IMR-90 (cell line): ENCODE measurements around the gene SLC25A6. TPM values are rescaled to one million over a fixed set of nuclear protein-coding genes. Genes with fewer than 3 reads are reported as not detected.
A peak's percentile ranks its signal among the peaks of the same experiment; 100 is the strongest.

Source experiments
- ATAC-seq: fragments of 200-7000 bp; cut with Tn5 transposase; 2 replicates; pipeline ENCODE4 v1.9.1; 2020; ENCODE audit warnings: low read depth, mild to moderate bottlenecking, moderate library complexity
- BruUV-seq: library from RNA; stranded (reverse); fragments of 400-500 nt; replicated peaks from 2 replicates; lab custom pipeline; 2021; lab: Mats Ljungman, UMichigan
- CTCF ChIA-PET: fragments of 300-600 bp; formaldehyde crosslinking; extraction: SDS; loops from one replicate; lab custom pipeline; 2021; ENCODE audit warnings: antibody characterized with exemption; lab: Yijun Ruan, JAX
- POLR2A ChIA-PET: fragments of 300-600 bp; sonication (Branson Sonifier 250); formaldehyde crosslinking; loops from one replicate; lab custom pipeline; 2022; ENCODE audit warnings: antibody characterized with exemption; ENCODE audit not compliant: unreplicated experiment; lab: Charles Lee
- DNase-seq: peaks from one replicate; pipeline ENCODE4 v3.0.0; 2013
- H2AFZ ChIP-seq: replicated peaks from 2 replicates; pipeline ENCODE3; 2013; ENCODE audit warnings: low read length, mild to moderate bottlenecking; ENCODE audit not compliant: poor library complexity
- H2AK5ac ChIP-seq: 2 replicates; pipeline ENCODE4 v1.6.1; 2013; ENCODE audit warnings: low read depth, low read length, inconsistent platforms
- H2AK9ac ChIP-seq: replicated peaks from 2 replicates; pipeline ENCODE3; 2013; ENCODE audit warnings: mild to moderate bottlenecking, low read depth, low read length, moderate library complexity; ENCODE audit not compliant: poor library complexity
- H2BK120ac ChIP-seq: 2 replicates; pipeline ENCODE4 v1.6.1; 2013; ENCODE audit warnings: low read depth, low read length, inconsistent platforms
- H2BK15ac ChIP-seq: 3 replicates; pipeline ENCODE4 v1.6.1; 2013; ENCODE audit warnings: low read depth, low read length, inconsistent platforms
- H2BK20ac ChIP-seq: 2 replicates; pipeline ENCODE4 v1.6.1; 2013; ENCODE audit warnings: low read depth, mild to moderate bottlenecking, inconsistent platforms, low read length, moderate library complexity
- H2BK5ac ChIP-seq: 2 replicates; pipeline ENCODE4 v1.6.1; 2013; ENCODE audit warnings: mild to moderate bottlenecking, low read depth, low read length, inconsistent platforms; ENCODE audit not compliant: poor library complexity, severe bottlenecking
- H3K14ac ChIP-seq: replicated peaks from 2 replicates; pipeline ENCODE4 v1.6.1; 2013; ENCODE audit warnings: low read depth, low read length, inconsistent platforms
- H3K18ac ChIP-seq: 2 replicates; pipeline ENCODE4 v1.6.1; 2013; ENCODE audit warnings: low read depth, low read length, control low read depth
- H3K23ac ChIP-seq: 2 replicates; pipeline ENCODE4 v1.6.1; 2013; ENCODE audit warnings: low read depth, low read length, inconsistent platforms
- H3K27ac ChIP-seq: 2 replicates; pipeline ENCODE4 v1.5.1; 2013; ENCODE audit warnings: mild to moderate bottlenecking, control low read depth, low read length; ENCODE audit not compliant: insufficient read depth
- H3K27me3 ChIP-seq: 2 replicates; pipeline ENCODE4 v1.6.1; 2013; ENCODE audit warnings: low read length; ENCODE audit not compliant: control insufficient read depth, insufficient read depth
- H3K36me3 ChIP-seq: 2 replicates; pipeline ENCODE4 v1.6.1; 2013; ENCODE audit warnings: low read length, mixed read lengths; ENCODE audit not compliant: control insufficient read depth, insufficient read depth
- H3K4ac ChIP-seq: 2 replicates; pipeline ENCODE4 v1.6.1; 2013; ENCODE audit warnings: low read depth, low read length, inconsistent platforms
- H3K4me1 ChIP-seq: 2 replicates; pipeline ENCODE4 v1.6.1; 2013; ENCODE audit warnings: low read length, mixed read lengths; ENCODE audit not compliant: control insufficient read depth, insufficient read depth
- H3K4me2 ChIP-seq: 2 replicates; pipeline ENCODE4 v1.6.1; 2013; ENCODE audit warnings: low read depth, mild to moderate bottlenecking, control low read depth, low read length, moderate library complexity
- H3K4me3 ChIP-seq: 2 replicates; pipeline ENCODE4 v1.5.1; 2013; ENCODE audit warnings: low read depth, mild to moderate bottlenecking, control low read depth, low read length, moderate library complexity; ENCODE audit not compliant: insufficient read depth
- H3K56ac ChIP-seq: 2 replicates; pipeline ENCODE4 v1.6.1; 2013; ENCODE audit warnings: low read length, inconsistent platforms; ENCODE audit not compliant: insufficient read depth; ENCODE audit errors: extremely low read depth
- H3K79me1 ChIP-seq, 2 experiments: 2 replicates each; pipeline ENCODE4 v1.6.1; 2013; ENCODE audit warnings: low read length in 2 of 2, inconsistent platforms in 1 of 2, low read depth in 1 of 2
- H3K9ac ChIP-seq: 2 replicates; pipeline ENCODE4 v1.6.1; 2013; ENCODE audit warnings: low read depth, low read length, control low read depth
- H3K9me1 ChIP-seq: 2 replicates; pipeline ENCODE4 v1.6.1; 2013; ENCODE audit warnings: low read length, inconsistent platforms; ENCODE audit not compliant: insufficient read depth
- H3K9me3 ChIP-seq: 2 replicates; pipeline ENCODE4 v1.6.1; 2013; ENCODE audit warnings: low read length; ENCODE audit not compliant: control insufficient read depth, insufficient read depth
- H4K20me1 ChIP-seq: 2 replicates; pipeline ENCODE4 v1.6.1; 2013; ENCODE audit warnings: low read length, inconsistent platforms; ENCODE audit not compliant: insufficient read depth
- H4K5ac ChIP-seq: 2 replicates; pipeline ENCODE4 v1.6.1; 2013; ENCODE audit warnings: mild to moderate bottlenecking, low read depth, low read length, control low read depth
- H4K8ac ChIP-seq, 2 experiments: 2 replicates each; pipeline ENCODE4 v1.6.1; 2013; ENCODE audit warnings: low read depth in 2 of 2, low read length in 2 of 2, control low read depth in 1 of 2, inconsistent platforms in 1 of 2
- H4K91ac ChIP-seq: 2 replicates; pipeline ENCODE4 v1.6.1; 2013; ENCODE audit warnings: low read depth, low read length, inconsistent platforms; ENCODE audit not compliant: insufficient read depth
- BHLHE40 ChIP-seq: fragments of 150-350 bp; IDR thresholded peaks from 2 replicates; pipeline ENCODE4 v1.6.1; 2016; ENCODE audit warnings: mild to moderate bottlenecking, low read depth, low read length
- CEBPB ChIP-seq: IDR thresholded peaks from 2 replicates; pipeline ENCODE4 v1.6.1; 2012; ENCODE audit warnings: low read depth, low read length, improper control_type of control experiment
- CHD1 ChIP-seq: IDR thresholded peaks from 2 replicates; pipeline ENCODE4 v1.6.1; 2012; ENCODE audit warnings: low read depth, low read length, improper control_type of control experiment
- CTCF ChIP-seq: conservative IDR thresholded peaks from 2 replicates; pipeline ENCODE4 v1.5.1; 2012; ENCODE audit warnings: mild to moderate bottlenecking, low read depth, low read length, improper control_type of control experiment
- FOS ChIP-seq: fragments of 150-350 bp; IDR thresholded peaks from 2 replicates; pipeline ENCODE4 v1.6.1; 2016; ENCODE audit warnings: low read depth, low read length
- MAFK ChIP-seq: IDR thresholded peaks from 2 replicates; pipeline ENCODE4 v1.6.1; 2012; ENCODE audit warnings: low read depth, low read length, improper control_type of control experiment
- MAZ ChIP-seq: IDR thresholded peaks from 2 replicates; pipeline ENCODE4 v1.6.1; 2012; ENCODE audit warnings: low read depth, mild to moderate bottlenecking, low read length, improper control_type of control experiment, moderate library complexity, borderline replicate concordance
- MXI1 ChIP-seq: IDR thresholded peaks from 2 replicates; pipeline ENCODE4 v1.6.1; 2012; ENCODE audit warnings: low read depth, mild to moderate bottlenecking, low read length, moderate library complexity, borderline replicate concordance
- NFE2L2 ChIP-seq: fragments of 150-350 bp; IDR thresholded peaks from 2 replicates; pipeline ENCODE4 v1.6.1; 2016; ENCODE audit warnings: low read depth, mild to moderate bottlenecking, low read length
- POLR2A ChIP-seq: IDR thresholded peaks from 2 replicates; pipeline ENCODE4 v1.6.1; 2012; ENCODE audit warnings: mild to moderate bottlenecking, low read depth, low read length
- RAD21 ChIP-seq: IDR thresholded peaks from 2 replicates; pipeline ENCODE4 v1.6.1; 2012; ENCODE audit warnings: low read length, improper control_type of control experiment
- RCOR1 ChIP-seq: IDR thresholded peaks from 2 replicates; pipeline ENCODE4 v1.6.1; 2012; ENCODE audit warnings: mild to moderate bottlenecking, low read length, improper control_type of control experiment; ENCODE audit not compliant: insufficient replicate concordance
- RFX5 ChIP-seq: IDR thresholded peaks from 2 replicates; pipeline ENCODE4 v1.8.0; 2012; ENCODE audit warnings: low read depth, mild to moderate bottlenecking, low read length, moderate library complexity
- SMC3 ChIP-seq: fragments of 150-350 bp; IDR thresholded peaks from 2 replicates; pipeline ENCODE4 v1.6.1; 2016; ENCODE audit warnings: low read depth, mild to moderate bottlenecking, antibody characterized with exemption, low read length, moderate library complexity
- WGBS, 2 experiments: methylation state at CpG; one replicate each; pipeline versions ENCODE4 v1.1.5 to v1.1.7; 2013; ENCODE audit warnings: missing lambda C conversion rate in 2 of 2; ENCODE audit not compliant: insufficient read length in 1 of 2; ENCODE audit errors: extremely low coverage in 2 of 2; 5-methylcytosine and 5-hydroxymethylcytosine counted together
- dilution Hi-C: fragments of 300-500 bp; cut with HindIII; formaldehyde crosslinking; loops from one replicate; pipeline ENCODE4 v1.14.3; 2018; ENCODE audit warnings: low sequenced_read_pairs; ENCODE audit not compliant: unreplicated experiment
- in situ Hi-C: fragments of 300-500 bp; cut with MboI; formaldehyde crosslinking; loops from 3 replicates; pipeline ENCODE4 v1.14.3; 2019; ENCODE audit warnings: low sequenced_read_pairs, inconsistent platforms, mixed read lengths
- intact Hi-C: fragments of 100-400 bp; cut with micrococcal nuclease; formaldehyde crosslinking; loops from 2 replicates; pipeline ENCODE4 v1.10.0; 2022
- polyA plus RNA-seq, 3 experiments: library from polyadenylated mRNA; depleted of rRNA; stranded (reverse); fragments of >200 nt; gene quantifications; 2 replicates each; pipeline ENCODE4 v1.2.3, GENCODE V29; 2012; ENCODE audit warnings: low replicate concordance in 1 of 3
- total RNA-seq: library from RNA; depleted of rRNA; stranded (reverse); fragments of >200 nt; gene quantifications from 2 replicates; pipeline ENCODE4 v1.2.3, GENCODE V29; 2012
- TF ChIP-seq, protein P1 (sequence below): fragments of 150-350 bp; IDR thresholded peaks from 2 replicates; pipeline ENCODE4 v1.6.1; 2017; ENCODE audit warnings: mild to moderate bottlenecking, antibody characterized with exemption, low read length, low read depth
- TF ChIP-seq, protein P2 (sequence below): fragments of 150-350 bp; IDR thresholded peaks from 2 replicates; pipeline ENCODE4 v1.6.1; 2016; ENCODE audit warnings: low read depth, mild to moderate bottlenecking, low read length, moderate library complexity, borderline replicate concordance

The SLC25A6 gene
- total and polyA plus RNA-seq, 2 of the 4 experiments (the other 2 are of a cell fraction), result 166 to 565 TPM

DNA sequence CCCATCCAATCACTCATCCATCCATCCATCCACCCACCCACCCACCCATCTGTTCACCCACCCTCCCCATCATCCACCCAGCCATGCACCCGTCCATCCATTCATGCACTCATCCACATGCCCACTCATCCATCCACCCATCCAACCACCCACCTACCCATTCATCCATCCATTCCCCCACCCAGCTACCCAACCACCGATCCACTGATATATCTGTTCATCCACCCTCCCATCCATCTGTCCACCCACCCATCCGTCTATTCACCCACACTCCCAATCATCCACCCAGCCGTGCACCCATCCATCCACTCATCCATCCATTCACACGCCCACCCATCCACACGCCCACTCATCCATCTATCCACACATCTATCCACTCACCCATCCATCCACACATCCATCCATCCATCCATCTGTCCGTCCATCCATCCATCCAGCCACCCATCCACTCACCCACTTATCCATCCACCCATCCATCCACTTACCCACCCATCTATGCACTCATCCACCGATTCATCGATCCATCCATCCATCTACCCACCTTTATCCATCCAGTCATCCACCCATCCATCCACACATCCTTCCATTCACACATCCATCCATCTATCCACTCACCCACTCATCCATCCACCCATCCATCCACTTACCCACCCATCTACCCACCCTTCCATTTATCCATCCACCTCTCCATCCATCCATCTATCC lies 32.4 kb upstream of the SLC25A6 start:
- BruUV-seq, result no TSS peak

More for the DNA sequence above, 32.4 kb upstream of the SLC25A6 start:
- no peak overlapping the region for H3K18ac ChIP-seq
- H3K9ac ChIP-seq, result no peak overlapping the region
- ChIA-PET POLR2A (no interaction called here), CTCF (no interaction called here)
- ATAC-seq (no peak), DNase-seq (no peak)
- H3K9me3 ChIP-seq, result peaks cover 23% of the 10 kb centered on the region
- no peak overlapping the region for H4K8ac ChIP-seq
- H3K79me1 ChIP-seq, result no peaks in the 10 kb centered on the region
- no peak overlapping the region for H2AK9ac ChIP-seq
- peak overlapping the region; percentile 30 for H2BK5ac ChIP-seq
- no peak overlapping the region for H3K27ac ChIP-seq
- intact Hi-C loops, result no loop called here
- H3K4me3 ChIP-seq, result no peak overlapping the region
- no peak overlapping the region for H2AFZ ChIP-seq
- H3K36me3 ChIP-seq, result peaks cover 47% of the 10 kb centered on the region
- no peaks in the 10 kb centered on the region for H4K20me1 ChIP-seq
- dilution Hi-C loops, result no loop called here
- no peak overlapping the region for H2AK5ac ChIP-seq
- H2BK120ac ChIP-seq, result no peak overlapping the region
- no peak overlapping the region for H4K91ac ChIP-seq
- no peak overlapping the region for H3K4ac ChIP-seq
- no peak overlapping the region for H3K23ac ChIP-seq
- no peaks in the 10 kb centered on the region for H3K9me1 ChIP-seq
- TF ChIP-seq CHD1 (no peak), SMC3 (no peak), RCOR1 (no peak), NFE2L2 (no peak), BHLHE40 (no peak), FOS (no peak), RAD21 (no peak), MAZ (no peak), MAFK (no peak), MXI1 (no peak), CEBPB (no peak), POLR2A (no peak), RFX5 (no peak), CTCF (no peak)
- TF ChIP-seq, protein P1, sequence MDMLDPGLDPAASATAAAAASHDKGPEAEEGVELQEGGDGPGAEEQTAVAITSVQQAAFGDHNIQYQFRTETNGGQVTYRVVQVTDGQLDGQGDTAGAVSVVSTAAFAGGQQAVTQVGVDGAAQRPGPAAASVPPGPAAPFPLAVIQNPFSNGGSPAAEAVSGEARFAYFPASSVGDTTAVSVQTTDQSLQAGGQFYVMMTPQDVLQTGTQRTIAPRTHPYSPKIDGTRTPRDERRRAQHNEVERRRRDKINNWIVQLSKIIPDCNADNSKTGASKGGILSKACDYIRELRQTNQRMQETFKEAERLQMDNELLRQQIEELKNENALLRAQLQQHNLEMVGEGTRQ, result no peak
- TF ChIP-seq, protein P2, sequence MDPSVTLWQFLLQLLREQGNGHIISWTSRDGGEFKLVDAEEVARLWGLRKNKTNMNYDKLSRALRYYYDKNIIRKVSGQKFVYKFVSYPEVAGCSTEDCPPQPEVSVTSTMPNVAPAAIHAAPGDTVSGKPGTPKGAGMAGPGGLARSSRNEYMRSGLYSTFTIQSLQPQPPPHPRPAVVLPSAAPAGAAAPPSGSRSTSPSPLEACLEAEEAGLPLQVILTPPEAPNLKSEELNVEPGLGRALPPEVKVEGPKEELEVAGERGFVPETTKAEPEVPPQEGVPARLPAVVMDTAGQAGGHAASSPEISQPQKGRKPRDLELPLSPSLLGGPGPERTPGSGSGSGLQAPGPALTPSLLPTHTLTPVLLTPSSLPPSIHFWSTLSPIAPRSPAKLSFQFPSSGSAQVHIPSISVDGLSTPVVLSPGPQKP, result no peak
- H2BK20ac ChIP-seq, result no peak overlapping the region
- no peak overlapping the region for H2BK15ac ChIP-seq
- no peak overlapping the region for H4K5ac ChIP-seq
- in situ Hi-C loops, result no loop called here
- H3K4me1 ChIP-seq, result no peaks in the 10 kb centered on the region
- no peak overlapping the region for H3K56ac ChIP-seq
- WGBS, 2 experiments, result 85 to 100% methylated on average over 1 to 8 of the region's 9 CpGs
- no peak overlapping the region for H3K14ac ChIP-seq
- no peaks in the 10 kb centered on the region for H3K27me3 ChIP-seq
- H3K4me2 ChIP-seq, result no peak overlapping the region
